Mesenteric fat pad (tissue), 1 donor: ENCODE data around the gene PJA2. TPM values are rescaled to one million over a fixed set of nuclear protein-coding genes. Genes with fewer than 3 reads are reported as not detected.

Experiments
- DNase-seq: peaks from one replicate; pipeline ENCODE4 v3.0.0-alpha.2; 2020; ENCODE audit warnings: low spot score
- total RNA-seq: library from RNA; stranded (reverse); fragmentation: NEBNext Ultra II Directional; extraction: Animal tissue kit (Norgen Biotek cat#: 25700); gene quantifications from one replicate; pipeline ENCODE4 v1.2.1, GENCODE V29; 2021
- donor health status: DM: yes; HTN: yes; CAD: no.

Gene PJA2
- total RNA-seq, 1 donor from 2014 or later: 80.0 TPM

DNA sequence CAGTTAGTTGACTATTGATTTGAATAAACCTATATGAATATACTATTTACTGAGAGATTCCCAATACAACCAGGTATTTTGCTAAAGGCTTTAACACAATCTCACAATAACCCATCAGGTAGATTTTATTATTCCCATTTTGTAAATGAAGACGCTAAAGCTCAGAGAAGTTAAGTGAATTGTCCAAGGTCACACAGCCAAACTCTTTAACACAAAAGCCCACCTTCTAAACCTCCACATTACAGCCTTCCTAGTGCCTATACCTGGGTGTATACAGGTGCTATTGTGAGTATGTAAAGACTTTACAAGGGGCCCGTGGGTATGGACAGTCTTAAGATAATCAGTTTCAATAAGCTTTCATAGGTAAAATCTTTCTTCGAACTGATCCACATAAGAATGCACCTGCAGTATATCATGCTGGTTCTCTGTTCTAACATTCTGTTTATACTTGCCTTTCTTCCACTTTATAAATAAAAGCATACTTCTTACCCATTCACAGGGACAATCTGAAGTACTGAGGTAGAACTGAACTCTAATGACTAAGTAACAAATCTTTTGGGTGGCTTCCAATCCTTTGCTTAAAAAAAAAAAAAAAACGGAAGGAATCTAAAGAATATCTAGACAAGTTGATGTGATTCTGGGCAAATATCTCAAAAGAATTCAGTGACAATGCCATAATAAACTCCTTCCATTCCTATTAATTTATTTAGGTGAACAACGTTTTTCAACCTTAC, 59.1 kb downstream of the PJA2 start:
- DNase-seq: no peak

DNA sequence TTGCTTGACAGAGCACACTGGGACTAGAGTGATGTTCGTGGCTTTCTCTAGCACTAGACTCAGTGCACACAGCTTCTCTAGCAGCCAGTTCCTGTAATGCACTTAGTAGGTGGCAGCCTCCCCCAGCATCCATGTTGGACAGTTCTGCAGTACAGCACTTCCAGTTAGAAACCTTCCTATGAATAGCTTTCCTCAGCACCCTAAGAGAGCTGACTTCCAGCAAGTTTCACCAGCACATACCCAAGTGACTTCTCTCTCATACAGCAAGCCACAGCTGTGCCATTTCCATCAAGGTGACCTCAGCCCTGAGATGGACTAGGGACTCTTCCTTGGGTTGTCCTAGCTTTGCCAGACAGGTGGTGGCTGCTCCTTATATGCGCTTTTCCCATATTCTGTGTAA, 60.4 kb downstream of the PJA2 start:
- no peak for DNase-seq

GRCh38 chr5:109347252-109347888, 62.4 kb downstream of the PJA2 start:
- DNase-seq: no peak

DNA sequence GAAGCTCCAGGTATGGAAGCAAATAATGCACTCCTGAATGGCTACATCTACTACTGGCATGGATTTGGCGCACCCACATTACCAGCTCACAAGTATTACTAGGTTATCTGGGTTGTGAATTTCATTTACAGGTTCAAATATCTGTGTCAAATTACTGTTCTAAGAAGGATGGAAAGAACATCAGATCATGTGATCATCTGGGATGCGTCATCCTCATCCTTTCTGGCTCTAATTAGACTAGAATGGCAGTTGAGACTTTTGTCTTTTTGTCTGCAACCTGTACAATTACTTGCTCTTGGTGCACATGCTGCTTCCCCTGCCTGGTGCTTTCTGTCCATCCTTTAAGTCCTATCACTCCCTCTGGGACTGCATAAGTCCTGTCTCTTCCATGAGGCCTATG, 64.1 kb downstream of the PJA2 start:
- no peak for DNase-seq

GRCh38 chr5:109340351-109340750, 69.4 kb downstream of the PJA2 start:
- no peak for DNase-seq

- DNase-seq: no peak
These were observed 74.7 kb downstream of the PJA2 start for GRCh38 chr5:109335114-109335513.

DNA sequence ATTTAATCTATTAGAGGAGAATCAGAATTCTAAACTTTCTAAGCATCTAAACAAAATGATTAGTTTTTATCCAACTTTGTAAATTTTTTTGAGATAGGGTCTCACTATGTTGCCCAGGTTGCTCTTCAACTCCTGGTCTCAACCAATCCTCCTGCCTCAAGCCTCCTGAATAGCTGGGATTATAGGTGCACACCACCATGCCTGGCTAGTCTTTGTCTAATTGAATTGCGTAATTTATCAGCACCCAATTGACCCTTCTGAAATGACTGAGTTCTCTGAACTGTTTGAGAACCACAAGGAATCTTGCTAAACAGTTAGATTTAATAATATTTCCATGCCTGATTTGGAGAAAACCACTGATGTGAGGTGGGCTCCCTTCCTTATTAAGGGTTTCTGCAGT, 75.7 kb downstream of the PJA2 start:
- no peak for DNase-seq

DNA sequence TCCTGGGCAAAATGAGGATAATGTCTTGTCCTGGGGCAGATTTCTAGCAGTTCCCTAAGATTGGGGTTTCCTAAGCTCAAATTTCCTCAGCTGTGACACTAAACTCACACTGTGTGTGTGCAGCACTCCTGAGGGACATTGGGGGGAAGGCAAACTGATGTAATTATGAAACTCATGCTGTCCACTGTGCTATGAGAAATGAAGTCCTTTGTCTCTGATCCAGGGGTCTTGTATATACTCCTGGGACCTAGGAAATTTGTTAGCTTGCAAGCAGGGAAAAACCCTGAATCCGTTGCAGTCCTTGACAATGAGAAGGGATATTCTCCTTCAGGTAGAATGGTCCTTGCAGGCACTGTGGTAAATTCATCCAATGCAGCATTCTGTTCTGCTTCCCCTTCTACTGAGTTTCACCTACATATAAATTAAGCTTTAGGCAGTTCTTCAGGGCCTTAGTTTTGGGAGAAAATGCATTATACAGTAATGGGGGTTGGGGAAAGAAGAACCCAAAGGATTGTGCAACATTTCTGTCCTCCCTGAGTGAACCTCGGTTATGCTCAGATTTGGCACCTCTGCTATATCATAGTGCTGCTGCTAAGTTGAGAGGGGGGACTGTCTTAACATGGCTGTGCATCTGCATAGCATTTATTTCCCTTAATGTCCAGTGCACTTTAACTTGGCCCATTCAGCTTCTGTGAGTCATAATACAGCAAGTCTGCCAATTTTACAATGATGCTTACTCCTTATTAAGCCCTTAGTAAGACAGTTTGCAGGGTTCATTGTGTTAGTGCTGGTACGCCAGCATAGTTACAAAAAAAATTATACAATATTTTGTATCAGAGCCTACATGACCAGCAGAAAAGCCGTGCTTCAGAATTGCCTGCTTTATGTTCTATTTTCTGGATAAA, 80.2 kb downstream of the PJA2 start:
- no peak for DNase-seq

- no peak for DNase-seq
These were observed 81.1 kb downstream of the PJA2 start for GRCh38 chr5:109328626-109329025.

DNA sequence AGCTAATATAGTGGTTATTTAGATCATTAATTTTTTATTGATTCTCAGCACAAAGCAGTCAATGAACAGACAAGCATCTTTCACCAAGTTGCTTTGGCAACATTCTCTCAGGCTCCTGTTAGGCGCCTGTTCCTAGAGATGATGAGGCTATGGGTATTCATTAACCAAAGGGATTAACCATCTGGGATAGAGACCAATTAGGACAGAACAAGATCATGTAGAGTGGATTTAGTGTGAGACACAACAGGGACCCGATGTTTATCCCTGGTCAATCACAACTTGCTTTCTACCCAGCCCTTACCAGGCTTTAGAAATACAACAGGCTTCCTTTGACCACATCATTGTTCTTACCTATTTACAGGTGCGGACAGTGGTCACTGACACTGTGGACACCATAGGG, 82.2 kb downstream of the PJA2 start:
- DNase-seq: no peak

DNA sequence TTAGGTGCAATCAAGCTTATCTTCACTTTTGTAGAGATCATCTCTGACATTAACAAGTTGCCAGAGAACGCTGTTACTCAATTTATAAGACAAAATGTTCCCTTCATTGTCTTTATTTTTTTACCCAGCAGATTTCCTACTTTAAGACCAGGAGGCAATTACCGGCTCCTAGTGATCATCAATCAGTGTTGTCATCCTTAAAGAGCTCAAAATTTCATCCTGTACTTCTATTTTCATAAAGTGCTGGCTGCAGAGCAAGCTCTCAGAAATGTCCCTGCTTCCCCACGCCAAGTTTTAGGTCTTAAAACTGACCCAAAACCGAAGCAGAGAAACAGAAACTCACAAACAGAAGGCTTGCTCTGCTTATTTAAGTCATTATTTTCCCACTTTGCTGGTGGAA, 82.9 kb downstream of the PJA2 start:
- DNase-seq: no peak

DNA sequence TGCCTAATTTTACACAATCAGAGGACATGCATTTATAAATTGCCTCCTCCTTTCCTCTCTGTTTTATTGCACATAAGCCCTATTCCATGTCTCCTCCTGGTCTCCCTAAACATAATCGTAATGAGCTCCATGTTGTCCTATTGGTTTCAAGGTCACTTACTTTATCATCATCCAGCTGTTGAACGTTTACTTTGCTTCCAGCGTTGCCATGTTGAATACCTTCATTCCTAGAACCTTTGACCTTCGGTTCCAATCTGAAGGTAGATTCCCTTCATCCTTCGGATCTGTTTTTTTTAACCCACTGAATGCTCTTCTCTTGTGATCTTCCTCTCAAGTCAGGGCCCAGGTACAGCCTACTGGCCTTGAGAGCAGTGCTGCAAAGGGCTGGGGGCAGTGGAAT, 84.3 kb downstream of the PJA2 start:
- DNase-seq: no peak

DNA sequence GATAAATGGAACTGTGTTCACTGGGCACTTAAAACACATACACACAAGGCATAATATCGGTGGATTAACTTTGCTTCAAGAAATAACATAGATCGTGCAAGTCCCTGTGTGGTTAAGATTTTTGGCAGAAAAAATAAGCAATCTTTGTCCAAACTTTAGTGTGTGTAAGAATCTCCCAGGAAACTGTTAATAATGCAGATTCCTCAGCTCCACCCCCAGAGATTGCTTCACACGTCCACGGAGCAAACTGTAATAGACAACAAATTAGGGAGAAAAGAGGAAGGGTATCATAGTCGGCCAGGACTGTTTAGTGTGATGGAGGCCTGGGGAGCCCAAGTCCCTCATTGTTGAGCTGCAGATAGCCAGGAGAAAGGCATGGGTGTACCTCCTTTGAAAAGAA, 84.8 kb downstream of the PJA2 start:
- DNase-seq: no peak

- DNase-seq: no peak
These were observed 85.4 kb downstream of the PJA2 start for GRCh38 chr5:109324351-109324750.

- DNase-seq: no peak
These were observed 87.1 kb downstream of the PJA2 start for GRCh38 chr5:109322694-109323093.

DNA sequence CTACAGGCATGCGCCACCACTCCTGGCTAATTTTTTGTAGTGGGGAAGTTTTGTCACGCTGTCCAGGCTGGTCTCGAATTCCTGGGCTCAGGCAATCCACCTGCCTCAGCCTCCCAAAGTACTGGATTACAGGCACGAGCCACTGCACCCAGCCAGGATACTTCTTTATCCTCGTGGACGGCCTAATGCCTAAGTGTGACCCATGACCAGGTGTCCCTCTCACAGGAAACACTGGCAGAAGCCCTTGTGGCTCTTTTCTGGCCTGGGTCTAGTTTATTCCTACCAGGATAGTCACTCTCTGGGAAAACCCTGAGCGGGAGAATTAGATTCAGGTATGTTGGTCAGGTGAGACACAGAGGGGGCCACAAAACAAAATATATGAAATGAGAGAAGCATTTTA, 90.4 kb downstream of the PJA2 start:
- DNase-seq: no peak

GRCh38 chr5:109318455-109319108, 91.2 kb downstream of the PJA2 start:
- no peak for DNase-seq

DNA sequence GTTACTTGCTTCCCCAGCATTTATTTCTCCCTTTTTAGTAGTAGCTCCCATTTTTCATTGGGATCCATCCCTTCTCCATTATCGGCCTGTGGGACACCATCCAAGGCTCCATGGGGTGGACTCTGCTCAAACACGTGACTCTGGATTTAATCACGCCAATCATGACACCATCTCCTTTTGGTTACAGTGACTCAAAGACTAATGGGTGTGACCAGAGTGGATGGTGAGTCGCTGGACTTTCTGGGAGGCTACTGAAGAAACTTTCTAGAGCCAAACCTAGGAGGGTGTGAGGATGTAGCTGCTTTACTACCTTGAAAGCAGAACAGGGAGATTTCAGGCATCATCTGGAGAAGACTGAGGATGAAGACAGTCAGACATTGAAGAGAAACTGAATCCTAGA, 93.1 kb downstream of the PJA2 start:
- DNase-seq: no peak

GRCh38 chr5:109315245-109315644, 94.5 kb downstream of the PJA2 start:
- DNase-seq: no peak

- no peak for DNase-seq
These were observed 96.6 kb downstream of the PJA2 start for GRCh38 chr5:109313127-109313526.

DNA sequence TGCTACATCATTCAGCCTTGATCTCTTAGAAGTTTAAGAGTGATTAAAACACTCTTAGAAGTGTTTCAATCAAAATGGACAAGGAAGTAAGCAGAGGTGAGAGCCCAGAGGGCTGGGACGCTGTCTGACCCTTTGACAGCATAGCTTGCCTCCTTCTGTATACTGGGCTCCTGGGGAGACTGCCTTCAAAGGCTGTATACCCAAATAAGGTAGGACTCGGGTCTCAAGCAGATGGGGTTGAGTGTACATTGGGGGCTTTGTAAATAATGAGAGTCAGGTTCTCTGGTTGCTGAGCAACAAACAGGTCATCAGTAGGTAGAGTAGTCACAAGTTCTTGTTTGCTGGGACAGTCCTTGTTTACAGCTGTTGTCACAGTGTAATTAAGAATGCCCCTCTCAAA, 97.1 kb downstream of the PJA2 start:
- no peak for DNase-seq

DNA sequence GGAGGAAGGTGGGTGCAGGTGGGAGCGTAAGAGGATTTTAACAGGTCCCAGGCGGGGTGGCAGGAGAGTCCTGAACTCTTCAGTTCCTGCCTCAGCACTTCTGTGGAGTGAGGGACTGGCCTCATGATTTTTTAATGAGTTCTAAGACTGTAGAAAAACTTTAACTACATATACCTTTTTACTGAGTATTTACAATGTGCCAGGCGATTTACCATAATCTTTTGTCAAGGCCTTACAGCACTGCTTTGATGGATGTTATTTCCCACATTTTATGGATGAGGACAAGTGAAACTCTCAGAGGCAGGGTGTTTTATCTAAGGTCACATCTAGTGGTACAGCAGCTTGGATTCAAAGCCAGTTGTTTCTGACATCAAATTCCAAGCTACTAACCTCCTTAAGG, 99.5 kb downstream of the PJA2 start:
- DNase-seq: no peak
